ENCODE data around the gene SLC9A3. TPM values are rescaled to one million over a fixed set of nuclear protein-coding genes. Genes with fewer than 3 reads are reported as not detected.

SLC9A3 gene
- total RNA-seq, 4 donors from 2014 or later, result 5.9 to 8.2 (median 7.6) TPM

DNA sequence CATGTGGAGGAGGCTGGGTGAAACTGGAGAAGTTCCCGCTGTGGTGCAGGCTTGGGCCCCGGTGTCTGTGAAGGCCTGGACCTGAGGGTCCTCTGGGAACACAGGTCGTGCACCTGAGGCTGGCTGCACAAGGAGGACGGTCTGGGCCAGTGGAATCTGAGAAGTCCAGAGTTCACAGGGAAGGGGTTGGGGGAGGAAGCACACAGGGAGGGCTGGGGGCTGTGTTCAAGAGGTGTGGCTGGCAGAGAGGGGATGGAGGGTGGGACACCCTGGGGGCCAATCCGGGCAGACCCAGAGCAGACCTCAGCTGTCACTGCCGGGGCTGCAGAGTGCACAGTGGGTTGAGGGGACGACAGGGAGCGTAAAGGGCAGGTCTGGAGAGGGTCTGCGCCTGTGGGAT, 2.6 kb downstream of the SLC9A3 start:
- DNase-seq, result no peak
- Histone ChIP-seq H3K27me3 (peaks cover 29% of the 10 kb centered on the region), H3K4me1 (peaks cover 10 to 15% of the 10 kb centered on the region in 2 donors), H3K27ac (no peak overlapping the region), H3K4me3 (replicated peaks in 1 of 3) (no peak overlapping the region), H3K9me3 (no peaks in the 10 kb centered on the region), H3K36me3 (no peaks in the 10 kb centered on the region)
- intact Hi-C loops (cut with DNase I), result no loop called here
- no peak for TF ChIP-seq POLR2A (IDR thresholded peaks at IDR 0.05)
- TF ChIP-seq, protein P1, sequence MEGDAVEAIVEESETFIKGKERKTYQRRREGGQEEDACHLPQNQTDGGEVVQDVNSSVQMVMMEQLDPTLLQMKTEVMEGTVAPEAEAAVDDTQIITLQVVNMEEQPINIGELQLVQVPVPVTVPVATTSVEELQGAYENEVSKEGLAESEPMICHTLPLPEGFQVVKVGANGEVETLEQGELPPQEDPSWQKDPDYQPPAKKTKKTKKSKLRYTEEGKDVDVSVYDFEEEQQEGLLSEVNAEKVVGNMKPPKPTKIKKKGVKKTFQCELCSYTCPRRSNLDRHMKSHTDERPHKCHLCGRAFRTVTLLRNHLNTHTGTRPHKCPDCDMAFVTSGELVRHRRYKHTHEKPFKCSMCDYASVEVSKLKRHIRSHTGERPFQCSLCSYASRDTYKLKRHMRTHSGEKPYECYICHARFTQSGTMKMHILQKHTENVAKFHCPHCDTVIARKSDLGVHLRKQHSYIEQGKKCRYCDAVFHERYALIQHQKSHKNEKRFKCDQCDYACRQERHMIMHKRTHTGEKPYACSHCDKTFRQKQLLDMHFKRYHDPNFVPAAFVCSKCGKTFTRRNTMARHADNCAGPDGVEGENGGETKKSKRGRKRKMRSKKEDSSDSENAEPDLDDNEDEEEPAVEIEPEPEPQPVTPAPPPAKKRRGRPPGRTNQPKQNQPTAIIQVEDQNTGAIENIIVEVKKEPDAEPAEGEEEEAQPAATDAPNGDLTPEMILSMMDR (IDR thresholded peaks at IDR 0.05), result no peak
- WGBS, 2 donors, result 46 to 49% methylated on average over 9 of the region's 9 CpGs

DNA sequence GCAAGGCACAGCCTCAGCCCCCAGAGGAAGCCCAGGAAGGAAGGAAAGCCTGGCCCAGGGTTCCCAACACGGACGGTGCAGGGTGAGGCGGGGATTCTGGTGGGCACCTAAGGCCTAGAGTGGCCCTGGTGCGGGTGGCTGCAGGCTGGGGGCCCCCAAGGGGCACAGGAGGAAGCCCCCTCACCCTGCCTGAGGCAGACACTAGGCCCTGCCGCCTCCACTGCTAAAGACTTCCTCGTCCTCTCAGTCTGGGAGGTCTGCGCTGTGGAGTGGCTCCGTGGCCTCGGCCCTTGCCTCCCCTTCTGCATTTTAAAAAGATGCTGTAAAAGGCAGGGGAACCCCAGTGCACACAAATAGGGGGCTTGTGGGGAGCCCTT, 3.4 kb downstream of the SLC9A3 start:
- intact Hi-C loops (cut with DNase I), result no loop called here
- no peak overlapping the region for H3K4me3 ChIP-seq (replicated peaks in 1 of 3)
- 84 to 93% methylated on average over 5 to 6 of the region's 9 CpGs for WGBS, 2 donors
- TF ChIP-seq POLR2A (IDR thresholded peaks at IDR 0.05), result no peak
- TF ChIP-seq, protein P1 (IDR thresholded peaks at IDR 0.05), result no peak
- peaks cover 10 to 15% of the 10 kb centered on the region in 2 donors for H3K4me1 ChIP-seq
- H3K9me3 ChIP-seq, result no peaks in the 10 kb centered on the region
- H3K27me3 ChIP-seq, result peaks cover 27% of the 10 kb centered on the region
- H3K27ac ChIP-seq, result no peak overlapping the region
- DNase-seq, result no peak
- no peaks in the 10 kb centered on the region for H3K36me3 ChIP-seq

DNA sequence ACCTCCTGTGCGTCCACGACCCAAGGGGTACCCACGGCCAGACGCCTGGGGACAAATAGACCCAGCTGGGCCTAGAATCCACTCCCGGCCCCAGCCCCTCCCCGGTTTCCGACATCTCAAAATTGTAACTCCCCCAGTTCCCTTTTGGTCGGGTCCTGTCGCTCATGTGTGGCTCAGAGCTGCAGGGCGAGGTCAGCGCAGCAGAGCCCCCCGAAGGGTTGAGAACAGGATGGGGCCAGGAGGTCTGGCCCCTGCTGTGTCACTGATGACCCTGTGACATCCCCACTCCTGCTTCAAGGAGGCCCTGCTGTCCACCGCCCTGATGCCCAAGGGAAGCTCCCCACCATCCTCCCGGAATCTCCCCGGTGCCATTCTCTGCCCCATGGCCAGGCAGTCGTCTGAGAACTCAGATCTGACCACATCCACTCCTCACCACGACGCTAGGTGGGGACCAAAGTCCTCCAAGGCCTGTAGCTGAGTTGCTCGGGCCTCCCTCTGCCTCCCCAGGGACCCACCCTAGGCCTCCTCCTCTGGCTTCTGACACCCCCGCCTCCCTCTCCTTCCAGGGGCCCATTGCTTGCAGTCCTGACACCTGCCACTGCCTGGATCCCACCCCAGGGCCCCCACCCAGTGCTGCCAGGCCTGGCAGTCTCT, 3.9 kb downstream of the SLC9A3 start:
- intact Hi-C loops (cut with DNase I), result no loop called here
- no peaks in the 10 kb centered on the region for H3K36me3 ChIP-seq
- peaks cover 25% of the 10 kb centered on the region for H3K27me3 ChIP-seq
- DNase-seq, result no peak
- TF ChIP-seq, protein P1 (IDR thresholded peaks at IDR 0.05), result no peak
- TF ChIP-seq POLR2A (IDR thresholded peaks at IDR 0.05), result no peak
- H3K4me1 ChIP-seq, result peaks cover 10 to 15% of the 10 kb centered on the region in 2 donors
- WGBS, 2 donors, result 92 to 93% methylated on average over 14 to 15 of the region's 20 CpGs
- H3K4me3 ChIP-seq (replicated peaks in 1 of 3), result no peak overlapping the region
- H3K9me3 ChIP-seq, result no peaks in the 10 kb centered on the region
- H3K27ac ChIP-seq, result no peak overlapping the region

DNA sequence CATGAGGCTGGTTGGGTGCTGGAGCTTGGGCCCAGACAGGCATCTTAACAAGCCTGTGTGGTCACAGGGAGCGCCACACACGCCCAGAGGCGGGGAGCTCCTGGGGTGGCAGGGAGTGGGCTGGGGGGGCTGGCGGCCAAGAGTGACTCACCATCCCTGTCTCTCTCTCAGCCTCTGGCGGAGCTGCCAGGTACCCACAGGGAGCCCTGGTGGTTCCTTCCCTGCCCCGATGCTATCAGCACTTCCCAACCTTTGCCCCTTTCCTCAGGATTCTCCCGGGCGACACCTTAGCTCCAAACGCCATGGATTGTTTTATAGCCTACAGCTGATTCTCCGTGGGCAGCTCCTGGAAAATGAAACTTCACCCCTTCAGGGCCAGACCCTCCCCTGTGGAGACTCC, 5.5 kb downstream of the SLC9A3 start:
- 81 to 87% methylated on average over 7 to 10 of the region's 10 CpGs for WGBS, 2 donors
- H3K4me1 ChIP-seq, result peaks cover 7 to 10% of the 10 kb centered on the region in 2 donors

DNA sequence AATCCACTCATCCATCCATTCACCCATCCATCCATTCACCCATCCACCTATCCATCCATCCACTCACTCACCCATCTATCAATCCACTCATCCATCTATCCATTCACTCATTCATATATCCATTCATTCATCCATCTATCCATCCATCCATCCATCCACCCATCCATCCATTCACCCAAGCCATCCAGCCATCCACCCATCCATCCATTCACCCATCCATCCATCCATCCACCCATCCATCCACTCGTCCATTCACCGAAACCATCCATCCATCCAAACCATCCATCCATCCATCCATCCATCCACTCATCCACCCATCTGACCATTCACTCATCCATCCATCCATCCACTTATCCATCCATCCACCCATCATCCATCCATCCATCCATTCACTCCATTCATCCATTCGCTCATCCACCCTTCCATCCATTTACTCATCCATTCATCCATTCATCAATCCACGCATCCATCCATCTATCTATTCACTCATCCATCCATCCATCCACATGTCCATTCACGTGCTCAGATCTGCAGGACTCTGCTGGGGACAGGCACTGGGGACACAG, 6.6 kb downstream of the SLC9A3 start:
- Histone ChIP-seq H3K4me3 (replicated peaks in 1 of 3) (no peak overlapping the region), H3K27ac (no peak overlapping the region), H3K36me3 (no peaks in the 10 kb centered on the region), H3K9me3 (no peaks in the 10 kb centered on the region), H3K4me1 (no peaks in the 10 kb centered on the region), H3K27me3 (peaks cover 7% of the 10 kb centered on the region)
- 91 to 92% methylated on average over 5 of the region's 5 CpGs for WGBS, 2 donors
- intact Hi-C loops (cut with DNase I), result no loop called here
- DNase-seq, result no peak
- TF ChIP-seq POLR2A (IDR thresholded peaks at IDR 0.05), result no peak
- TF ChIP-seq, protein P1 (IDR thresholded peaks at IDR 0.05), result no peak

More for the DNA sequence above, 5.5 kb downstream of the SLC9A3 start:
- Histone ChIP-seq H3K36me3 (no peaks in the 10 kb centered on the region), H3K27me3 (peaks cover 16% of the 10 kb centered on the region), H3K9me3 (no peaks in the 10 kb centered on the region), H3K4me3 (replicated peaks in 1 of 3) (no peak overlapping the region), H3K27ac (no peak overlapping the region)
- TF ChIP-seq, protein P1 (IDR thresholded peaks at IDR 0.05), result no peak
- no peak for TF ChIP-seq POLR2A (IDR thresholded peaks at IDR 0.05)
- DNase-seq, result no peak
- intact Hi-C loops (cut with DNase I), result no loop called here
